Subcutaneous adipose tissue (tissue), 4 donors: Measurements from ENCODE around the gene PRPH. TPM values are rescaled to one million over a fixed set of nuclear protein-coding genes. Genes with fewer than 3 reads are reported as not detected.

Experiments used
- total RNA-seq, 4 donors: library from RNA; depleted of rRNA; stranded (reverse); fragments of >200 nt; gene quantifications; one replicate each; pipeline ENCODE4 v1.1.0, GENCODE V29; 2016
- TF ChIP-seq, protein P1 (sequence below): fragments of 450-650 bp; IDR thresholded peaks from one replicate; pipeline ENCODE4 v1.5.1; 2016; ENCODE audit warnings: low read depth, mild to moderate bottlenecking, control low read depth, antibody characterized with exemption, moderate library complexity

Gene PRPH
- total RNA-seq, 4 donors from 2014 or later = 0.19 to 0.88 TPM; not detected in 2

DNA sequence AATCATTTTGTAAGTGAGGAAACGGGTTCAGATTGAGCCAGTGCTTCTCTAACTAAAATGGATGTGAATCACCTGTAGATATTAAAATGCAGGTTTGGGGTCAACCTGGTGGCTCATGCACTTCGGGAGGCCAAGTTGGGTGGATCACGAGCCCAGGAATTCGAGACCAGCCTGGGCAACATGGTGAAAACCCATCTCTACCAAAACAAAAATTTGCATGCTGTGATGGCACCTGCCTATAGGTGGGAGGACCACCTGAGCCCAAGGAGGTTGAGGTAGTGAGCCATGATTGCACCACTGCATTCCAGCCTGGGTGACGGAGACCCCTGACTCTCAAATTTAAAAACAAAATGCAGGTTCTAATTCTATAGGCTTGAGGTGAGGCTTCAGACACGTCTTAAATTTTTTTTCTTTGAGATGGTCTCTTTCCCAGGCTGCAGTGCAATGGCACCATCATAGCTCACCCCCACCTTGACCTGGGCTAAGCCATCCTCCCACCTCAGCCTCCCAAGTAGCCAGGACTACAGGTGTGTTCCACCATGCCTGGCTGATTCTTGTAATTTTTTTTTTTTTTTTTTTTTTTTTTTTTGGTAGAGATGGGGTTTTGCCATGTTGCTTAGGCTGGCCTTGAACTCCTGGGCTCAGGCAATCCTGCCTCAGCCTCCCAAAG, 21.1 kb upstream of the PRPH start:
- TF ChIP-seq, protein P1, sequence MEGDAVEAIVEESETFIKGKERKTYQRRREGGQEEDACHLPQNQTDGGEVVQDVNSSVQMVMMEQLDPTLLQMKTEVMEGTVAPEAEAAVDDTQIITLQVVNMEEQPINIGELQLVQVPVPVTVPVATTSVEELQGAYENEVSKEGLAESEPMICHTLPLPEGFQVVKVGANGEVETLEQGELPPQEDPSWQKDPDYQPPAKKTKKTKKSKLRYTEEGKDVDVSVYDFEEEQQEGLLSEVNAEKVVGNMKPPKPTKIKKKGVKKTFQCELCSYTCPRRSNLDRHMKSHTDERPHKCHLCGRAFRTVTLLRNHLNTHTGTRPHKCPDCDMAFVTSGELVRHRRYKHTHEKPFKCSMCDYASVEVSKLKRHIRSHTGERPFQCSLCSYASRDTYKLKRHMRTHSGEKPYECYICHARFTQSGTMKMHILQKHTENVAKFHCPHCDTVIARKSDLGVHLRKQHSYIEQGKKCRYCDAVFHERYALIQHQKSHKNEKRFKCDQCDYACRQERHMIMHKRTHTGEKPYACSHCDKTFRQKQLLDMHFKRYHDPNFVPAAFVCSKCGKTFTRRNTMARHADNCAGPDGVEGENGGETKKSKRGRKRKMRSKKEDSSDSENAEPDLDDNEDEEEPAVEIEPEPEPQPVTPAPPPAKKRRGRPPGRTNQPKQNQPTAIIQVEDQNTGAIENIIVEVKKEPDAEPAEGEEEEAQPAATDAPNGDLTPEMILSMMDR = no peak

DNA sequence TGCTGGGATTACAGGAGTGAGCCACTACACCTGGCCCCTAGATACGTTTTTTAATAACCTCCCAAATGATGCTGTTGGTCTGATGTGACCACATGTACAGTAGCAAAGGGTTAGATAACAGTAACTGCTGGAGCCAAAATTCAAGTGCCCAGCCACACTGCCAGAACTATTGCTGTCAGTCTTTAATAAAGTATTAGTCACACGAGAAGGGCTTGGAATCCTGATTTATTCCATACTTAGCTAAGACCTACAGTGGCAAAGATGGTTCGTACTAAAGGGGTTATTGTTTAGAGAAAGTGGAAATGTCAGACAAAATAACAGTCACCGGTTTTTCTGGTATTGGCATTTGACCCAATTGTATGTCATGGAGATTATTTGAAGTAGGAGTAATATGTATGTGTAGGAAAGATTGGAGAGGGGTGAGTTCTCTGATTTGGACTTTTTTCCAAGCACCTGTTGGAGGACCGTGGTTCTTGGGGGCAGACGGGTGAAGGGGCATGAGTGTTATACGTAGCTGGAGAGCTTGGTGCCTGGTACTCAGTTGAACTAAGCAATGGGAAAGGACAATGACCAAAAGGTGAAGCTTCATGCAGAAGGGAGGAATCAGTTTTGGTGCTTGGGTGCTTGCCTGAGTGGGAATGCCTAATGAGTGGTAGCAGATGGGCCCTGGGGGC, 20.4 kb upstream of the PRPH start:
- TF ChIP-seq, protein P1 = no peak

DNA sequence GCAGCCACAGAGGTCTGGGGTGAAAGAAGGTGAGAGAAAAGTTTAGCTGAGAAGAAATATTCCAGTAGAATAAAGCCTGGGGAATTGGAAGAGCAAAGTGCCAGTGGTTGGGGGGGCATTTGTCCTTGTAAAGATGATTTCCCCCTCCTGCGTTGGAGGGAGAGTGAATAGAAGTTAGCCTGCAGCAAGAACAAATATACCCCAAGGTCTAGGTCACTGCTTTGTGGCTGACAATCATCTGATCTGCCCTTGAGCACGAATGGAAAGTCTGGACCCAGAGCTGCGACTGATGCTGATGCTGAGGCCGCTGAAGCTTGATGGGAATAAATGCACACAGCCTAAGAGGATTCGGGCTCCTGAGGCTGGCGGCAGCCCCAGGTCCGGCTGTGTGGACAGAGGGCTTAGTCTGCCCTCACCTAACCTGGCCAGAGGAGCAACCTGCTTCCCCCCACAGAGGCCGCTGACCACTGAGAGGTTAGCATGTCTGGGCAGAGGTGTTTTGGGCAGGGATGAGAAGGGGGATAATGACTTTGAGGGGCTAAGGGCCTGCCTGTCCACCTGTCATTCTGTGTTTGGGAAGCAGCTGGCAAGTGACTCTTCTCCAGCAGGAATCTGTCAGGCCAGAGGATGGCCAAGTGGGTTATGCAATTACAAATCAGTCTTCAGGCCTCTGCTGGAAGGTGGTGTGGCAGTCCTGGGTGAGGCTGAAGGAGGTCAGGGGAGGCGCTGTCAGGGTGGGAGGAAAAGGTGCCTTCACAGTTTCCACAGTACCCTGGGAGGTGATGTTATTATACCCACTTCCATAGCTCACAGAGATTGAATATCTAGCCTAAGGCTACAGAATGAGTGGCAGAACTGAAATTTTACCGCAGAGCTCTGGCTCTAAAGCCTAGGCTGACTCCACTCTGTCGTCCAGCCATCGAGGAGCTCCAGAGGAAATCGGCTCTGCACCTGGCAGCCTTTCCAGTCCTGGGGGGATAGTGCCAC, 18.4 kb upstream of the PRPH start:
- TF ChIP-seq, protein P1 = no peak

DNA sequence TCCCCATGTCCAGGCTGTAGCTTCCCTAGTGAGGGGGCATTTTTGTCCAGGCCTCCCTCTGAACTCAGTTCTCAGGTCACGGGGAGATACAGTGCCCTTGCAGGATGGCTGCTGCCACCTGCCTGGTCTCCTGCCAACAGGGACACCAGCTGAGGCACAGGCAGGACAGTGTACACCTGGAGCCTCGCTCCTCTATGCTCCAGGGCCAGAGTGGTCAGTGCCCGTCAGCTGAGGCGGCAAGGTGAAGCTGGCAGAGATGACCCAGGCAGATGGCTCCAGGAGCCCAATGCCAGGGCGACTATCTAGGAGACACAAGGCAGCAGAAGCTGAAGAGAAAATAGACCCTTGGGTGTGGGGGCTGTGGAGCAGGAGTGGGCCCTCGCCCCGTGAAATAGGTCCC, 17.5 kb upstream of the PRPH start:
- TF ChIP-seq, protein P1 = no peak

DNA sequence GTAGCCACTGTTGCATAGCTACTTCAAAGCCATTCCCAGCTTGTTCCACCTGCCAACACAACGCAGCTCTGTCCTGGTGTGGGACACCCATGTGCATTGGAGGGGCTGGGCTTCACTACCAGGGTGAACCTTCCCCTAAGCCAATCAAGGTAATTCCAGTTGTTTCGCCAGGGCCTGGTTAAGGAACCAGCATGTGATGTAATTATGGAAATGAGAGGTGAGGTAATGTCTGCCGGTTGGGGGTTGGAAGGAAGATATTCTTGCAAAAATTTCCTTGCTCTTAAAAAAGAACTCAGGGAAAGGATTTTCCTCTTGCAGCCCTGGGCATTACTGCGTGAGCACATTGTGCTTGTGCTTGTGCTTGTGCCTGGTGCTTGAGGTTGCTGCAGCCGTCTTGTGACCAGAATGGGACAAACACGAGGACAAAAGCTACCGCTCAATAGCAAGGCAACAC, 15.2 kb upstream of the PRPH start:
- TF ChIP-seq, protein P1 = no peak

DNA sequence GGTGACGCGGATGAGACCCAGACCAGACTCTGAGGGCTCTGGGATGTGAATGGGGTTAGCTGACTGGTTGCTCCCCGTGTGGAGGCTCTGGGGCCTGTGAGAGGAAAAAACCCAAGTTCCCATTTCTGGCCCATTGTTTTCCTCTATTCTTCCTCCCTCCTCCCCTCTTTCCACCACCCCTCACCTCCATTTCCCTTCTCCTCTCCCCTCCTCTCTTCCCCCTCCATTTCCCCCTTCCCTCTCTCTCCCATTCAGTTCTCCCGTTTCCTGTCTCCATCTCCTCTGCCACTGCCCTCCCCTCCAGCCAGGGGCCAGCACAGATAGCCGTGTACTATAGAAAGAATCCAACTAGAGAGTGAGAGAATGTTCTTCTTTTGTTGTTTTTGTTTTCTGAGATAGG, 12.6 kb upstream of the PRPH start:
- TF ChIP-seq, protein P1 = no peak
